ENCODE measurements around the gene CPNE8. TPM values are rescaled to one million over a fixed set of nuclear protein-coding genes. Genes with fewer than 3 reads are reported as not detected.

Gene CPNE8
- total RNA-seq = 1.7 and 2.2 TPM in 2 replicates

GRCh38 chr12:38905480-38906351 lies at the start of gene CPNE8:
TSS of gene CPNE8 (minus strand) at chr12:38905591. CDS start at chr12:38905534, 57 bp downstream.
- peaks cover 24% of the 10 kb centered on the region for H3K27me3 Mint-ChIP-seq
- CTCF ChIA-PET = interaction anchor here (0.6 to 1.5 kb wide), 5 partner anchors 10 to 578 kb away, joined by 3 to 8 read pairs (median 3); no protein-coding TSS in a partner anchor
- ATAC-seq (ENCODE audit: low read depth) (peak; percentile 55), DNase-seq (peak; percentile 20)
- H3K4me3 Mint-ChIP-seq = peak within 1 kb of the TSS; percentile 88
- H3K4me1 Mint-ChIP-seq = peaks cover 23% of the 10 kb centered on the region
- no peaks in the 10 kb centered on the region for H3K36me3 Mint-ChIP-seq (ENCODE audit: low read depth)
- intact Hi-C loops (cut with micrococcal nuclease) = loop anchor here (5.0 kb wide), 2 partner anchors 197 to 238 kb away; no protein-coding TSS in a partner anchor
- peak within 1 kb of the TSS; percentile 55 for H3K27ac Mint-ChIP-seq
- H3K9me3 Mint-ChIP-seq = no peaks in the 10 kb centered on the region
- POLR2A ChIA-PET = interaction anchor here (2.1 kb wide), 1 partner anchor 589 kb away, joined by 5 read pairs; the partner anchor contains the start of gene ALG10B
- TF ChIP-seq, protein P1, sequence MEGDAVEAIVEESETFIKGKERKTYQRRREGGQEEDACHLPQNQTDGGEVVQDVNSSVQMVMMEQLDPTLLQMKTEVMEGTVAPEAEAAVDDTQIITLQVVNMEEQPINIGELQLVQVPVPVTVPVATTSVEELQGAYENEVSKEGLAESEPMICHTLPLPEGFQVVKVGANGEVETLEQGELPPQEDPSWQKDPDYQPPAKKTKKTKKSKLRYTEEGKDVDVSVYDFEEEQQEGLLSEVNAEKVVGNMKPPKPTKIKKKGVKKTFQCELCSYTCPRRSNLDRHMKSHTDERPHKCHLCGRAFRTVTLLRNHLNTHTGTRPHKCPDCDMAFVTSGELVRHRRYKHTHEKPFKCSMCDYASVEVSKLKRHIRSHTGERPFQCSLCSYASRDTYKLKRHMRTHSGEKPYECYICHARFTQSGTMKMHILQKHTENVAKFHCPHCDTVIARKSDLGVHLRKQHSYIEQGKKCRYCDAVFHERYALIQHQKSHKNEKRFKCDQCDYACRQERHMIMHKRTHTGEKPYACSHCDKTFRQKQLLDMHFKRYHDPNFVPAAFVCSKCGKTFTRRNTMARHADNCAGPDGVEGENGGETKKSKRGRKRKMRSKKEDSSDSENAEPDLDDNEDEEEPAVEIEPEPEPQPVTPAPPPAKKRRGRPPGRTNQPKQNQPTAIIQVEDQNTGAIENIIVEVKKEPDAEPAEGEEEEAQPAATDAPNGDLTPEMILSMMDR (IDR thresholded peaks at IDR 0.05) = no peak

- Mint-ChIP-seq H3K4me1 (no peaks in the 10 kb centered on the region), H3K27ac (no peak overlapping the region), H3K4me3 (no peak overlapping the region), H3K9me3 (peaks cover 7% of the 10 kb centered on the region), H3K36me3 (ENCODE audit: low read depth) (no peaks in the 10 kb centered on the region), H3K27me3 (no peaks in the 10 kb centered on the region)
- DNase-seq = no peak
- ChIA-PET CTCF (no interaction called here), POLR2A (no interaction called here)
- ATAC-seq (ENCODE audit: low read depth) = no peak
- TF ChIP-seq, protein P1 (IDR thresholded peaks at IDR 0.05) = no peak
- intact Hi-C loops (cut with micrococcal nuclease) = no loop called here
These were observed 49.0 kb upstream of the CPNE8 start for GRCh38 chr12:38954238-38954873.

GRCh38 chr12:38949363-38949762 lies 44.0 kb upstream of the CPNE8 start:
- CTCF ChIA-PET = no interaction called here
- TF ChIP-seq, protein P1 (IDR thresholded peaks at IDR 0.05) = no peak
- Mint-ChIP-seq H3K36me3 (ENCODE audit: low read depth) (no peaks in the 10 kb centered on the region), H3K4me3 (no peak overlapping the region), H3K27me3 (no peaks in the 10 kb centered on the region), H3K9me3 (peaks cover 9% of the 10 kb centered on the region), H3K27ac (no peak overlapping the region), H3K4me1 (no peaks in the 10 kb centered on the region)
- DNase-seq (no peak), ATAC-seq (ENCODE audit: low read depth) (no peak)
- intact Hi-C loops (cut with micrococcal nuclease) = no loop called here
- POLR2A ChIA-PET = no interaction called here

- H3K4me3 Mint-ChIP-seq = no peak overlapping the region
- H3K27ac Mint-ChIP-seq = no peak overlapping the region
- intact Hi-C loops (cut with micrococcal nuclease) = no loop called here
- H3K27me3 Mint-ChIP-seq = no peaks in the 10 kb centered on the region
- ChIA-PET CTCF (no interaction called here), POLR2A (no interaction called here)
- peaks cover 4% of the 10 kb centered on the region for H3K9me3 Mint-ChIP-seq
- DNase-seq (no peak), ATAC-seq (ENCODE audit: low read depth) (no peak)
- H3K36me3 Mint-ChIP-seq (ENCODE audit: low read depth) = no peaks in the 10 kb centered on the region
- no peaks in the 10 kb centered on the region for H3K4me1 Mint-ChIP-seq
- TF ChIP-seq, protein P1 (IDR thresholded peaks at IDR 0.05) = no peak
These were observed 29.3 kb upstream of the CPNE8 start for GRCh38 chr12:38934686-38935085.

GRCh38 chr12:38934078-38934584 lies 28.7 kb upstream of the CPNE8 start:
- DNase-seq (no peak), ATAC-seq (ENCODE audit: low read depth) (no peak)
- Mint-ChIP-seq H3K27ac (no peak overlapping the region), H3K4me1 (no peaks in the 10 kb centered on the region), H3K36me3 (ENCODE audit: low read depth) (no peaks in the 10 kb centered on the region), H3K9me3 (peaks cover 4% of the 10 kb centered on the region), H3K4me3 (no peak overlapping the region), H3K27me3 (no peaks in the 10 kb centered on the region)
- intact Hi-C loops (cut with micrococcal nuclease) = no loop called here
- CTCF ChIA-PET = no interaction called here
- TF ChIP-seq, protein P1 (IDR thresholded peaks at IDR 0.05) = no peak
- POLR2A ChIA-PET = no interaction called here

Measured in activated B cell treated with CpG ODN at 0.5 μM for 24 hours (primary cell).